GM12872 (cell line): ENCODE data around the gene ASIC4.

Experiments used
- TF ChIP-seq, protein P1 (sequence below): IDR thresholded peaks from 3 replicates; pipeline ENCODE4 v1.5.1; 2011; ENCODE audit warnings: low read depth, mild to moderate bottlenecking, low read length, moderate library complexity; ENCODE audit not compliant: insufficient read depth

The ASIC4 gene

DNA sequence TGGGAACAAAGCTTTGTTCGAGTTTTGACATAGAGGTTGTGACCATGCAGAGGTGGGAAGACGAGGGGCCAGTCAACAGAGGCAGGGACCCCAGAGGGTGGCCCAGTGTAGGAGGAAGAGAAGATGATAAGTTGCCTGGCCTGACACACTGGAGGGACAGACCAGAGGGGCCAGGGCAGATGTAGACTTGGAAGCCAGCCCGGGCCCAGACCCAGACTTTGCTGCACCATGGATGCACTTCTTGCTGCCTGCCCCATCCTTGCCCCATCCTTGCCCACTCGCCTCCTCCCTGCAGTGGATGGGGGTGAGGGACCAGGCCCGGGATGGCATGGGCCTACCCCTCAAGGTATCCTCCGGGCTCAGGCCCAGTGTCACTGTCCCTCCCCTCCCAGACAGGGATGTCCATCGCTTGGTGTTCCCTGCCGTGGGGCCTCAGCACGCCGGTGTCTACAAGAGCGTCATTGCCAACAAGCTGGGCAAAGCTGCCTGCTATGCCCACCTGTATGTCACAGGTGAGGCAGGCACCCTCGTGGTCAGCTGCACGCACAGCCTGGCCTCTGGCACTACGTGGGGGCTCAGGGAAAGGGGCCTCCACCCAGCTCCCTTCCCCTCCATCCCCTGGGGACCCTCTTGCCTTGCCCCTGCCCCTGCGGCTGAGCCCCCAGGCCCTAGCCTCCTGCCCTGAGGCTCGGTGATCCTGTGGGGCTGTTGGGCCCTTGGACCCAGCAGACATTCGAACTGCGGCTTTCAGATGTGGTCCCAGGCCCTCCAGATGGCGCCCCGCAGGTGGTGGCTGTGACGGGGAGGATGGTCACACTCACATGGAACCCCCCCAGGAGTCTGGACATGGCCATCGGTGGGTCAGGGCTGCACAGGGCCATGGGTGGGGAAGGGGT, 42.6 kb upstream of the ASIC4 start:
- TF ChIP-seq, protein P1, sequence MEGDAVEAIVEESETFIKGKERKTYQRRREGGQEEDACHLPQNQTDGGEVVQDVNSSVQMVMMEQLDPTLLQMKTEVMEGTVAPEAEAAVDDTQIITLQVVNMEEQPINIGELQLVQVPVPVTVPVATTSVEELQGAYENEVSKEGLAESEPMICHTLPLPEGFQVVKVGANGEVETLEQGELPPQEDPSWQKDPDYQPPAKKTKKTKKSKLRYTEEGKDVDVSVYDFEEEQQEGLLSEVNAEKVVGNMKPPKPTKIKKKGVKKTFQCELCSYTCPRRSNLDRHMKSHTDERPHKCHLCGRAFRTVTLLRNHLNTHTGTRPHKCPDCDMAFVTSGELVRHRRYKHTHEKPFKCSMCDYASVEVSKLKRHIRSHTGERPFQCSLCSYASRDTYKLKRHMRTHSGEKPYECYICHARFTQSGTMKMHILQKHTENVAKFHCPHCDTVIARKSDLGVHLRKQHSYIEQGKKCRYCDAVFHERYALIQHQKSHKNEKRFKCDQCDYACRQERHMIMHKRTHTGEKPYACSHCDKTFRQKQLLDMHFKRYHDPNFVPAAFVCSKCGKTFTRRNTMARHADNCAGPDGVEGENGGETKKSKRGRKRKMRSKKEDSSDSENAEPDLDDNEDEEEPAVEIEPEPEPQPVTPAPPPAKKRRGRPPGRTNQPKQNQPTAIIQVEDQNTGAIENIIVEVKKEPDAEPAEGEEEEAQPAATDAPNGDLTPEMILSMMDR, result no peak

DNA sequence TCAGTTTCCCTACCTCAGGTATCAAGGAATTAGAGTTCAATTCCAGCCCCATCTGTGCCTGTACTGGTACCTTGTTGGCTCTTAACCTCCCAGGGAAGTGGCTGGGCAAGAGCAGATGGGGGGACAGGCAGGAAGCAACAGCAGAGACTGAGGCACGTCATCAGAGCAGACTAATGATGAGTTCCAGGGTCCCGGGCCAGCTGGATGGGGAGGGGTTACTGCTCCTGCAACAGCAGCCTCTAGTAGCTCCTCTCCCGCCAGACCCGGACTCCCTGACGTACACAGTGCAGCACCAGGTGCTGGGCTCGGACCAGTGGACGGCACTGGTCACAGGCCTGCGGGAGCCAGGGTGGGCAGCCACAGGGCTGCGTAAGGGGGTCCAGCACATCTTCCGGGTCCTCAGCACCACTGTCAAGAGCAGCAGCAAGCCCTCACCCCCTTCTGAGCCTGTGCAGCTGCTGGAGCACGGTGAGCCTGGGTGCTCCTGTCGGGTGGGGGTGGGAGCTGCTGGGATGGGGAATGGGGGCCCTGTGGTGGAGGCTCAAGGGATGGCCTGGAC, 41.6 kb upstream of the ASIC4 start:
- TF ChIP-seq, protein P1, result no peak

DNA sequence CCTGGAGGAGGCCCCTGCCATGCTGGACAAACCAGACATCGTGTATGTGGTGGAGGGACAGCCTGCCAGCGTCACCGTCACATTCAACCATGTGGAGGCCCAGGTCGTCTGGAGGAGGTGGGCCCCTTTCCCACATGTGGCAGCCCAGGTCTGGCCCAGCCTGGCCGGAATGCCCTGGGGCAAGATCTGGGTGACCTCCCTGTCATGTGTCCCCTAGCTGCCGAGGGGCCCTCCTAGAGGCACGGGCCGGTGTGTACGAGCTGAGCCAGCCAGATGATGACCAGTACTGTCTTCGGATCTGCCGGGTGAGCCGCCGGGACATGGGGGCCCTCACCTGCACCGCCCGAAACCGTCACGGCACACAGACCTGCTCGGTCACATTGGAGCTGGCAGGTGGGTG, 40.8 kb upstream of the ASIC4 start:
- TF ChIP-seq, protein P1, result no peak

DNA sequence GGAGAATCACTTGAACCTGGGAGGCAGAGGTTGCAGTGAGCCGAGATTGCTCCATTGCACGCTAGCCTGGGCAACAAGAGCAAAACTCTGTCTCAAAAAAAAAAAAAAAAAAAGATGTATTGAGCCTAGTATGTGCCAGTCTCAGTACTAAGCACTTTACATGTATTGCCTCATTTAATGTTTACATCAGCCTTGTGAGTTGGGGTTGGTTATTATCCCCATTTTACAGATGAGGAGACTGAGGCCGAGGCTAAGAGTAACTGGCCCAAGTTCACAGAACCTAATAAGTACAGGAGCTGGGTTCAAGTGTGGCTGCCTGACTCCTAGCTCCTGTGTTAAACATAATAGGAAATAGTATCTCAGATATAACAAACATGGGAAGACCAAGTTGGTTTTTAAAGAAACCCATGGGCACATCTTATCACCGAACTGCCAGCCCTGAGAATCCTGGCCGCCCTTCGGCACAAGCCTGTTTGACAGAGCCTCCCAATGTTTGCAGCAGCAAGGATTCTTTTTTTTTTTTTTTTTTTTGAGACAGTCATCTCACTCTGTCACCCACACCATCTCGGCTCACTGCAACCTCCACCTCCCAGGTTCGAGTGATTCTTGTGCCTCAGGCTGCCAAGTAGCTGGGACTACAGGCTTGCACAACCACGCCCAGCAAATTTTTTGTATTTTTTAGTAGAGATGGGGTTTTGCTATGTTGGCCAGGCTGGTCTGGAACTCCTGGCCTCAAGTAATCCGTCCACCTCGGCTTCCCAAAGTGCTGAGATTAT, 39.8 kb upstream of the ASIC4 start:
- TF ChIP-seq, protein P1, result no peak

DNA sequence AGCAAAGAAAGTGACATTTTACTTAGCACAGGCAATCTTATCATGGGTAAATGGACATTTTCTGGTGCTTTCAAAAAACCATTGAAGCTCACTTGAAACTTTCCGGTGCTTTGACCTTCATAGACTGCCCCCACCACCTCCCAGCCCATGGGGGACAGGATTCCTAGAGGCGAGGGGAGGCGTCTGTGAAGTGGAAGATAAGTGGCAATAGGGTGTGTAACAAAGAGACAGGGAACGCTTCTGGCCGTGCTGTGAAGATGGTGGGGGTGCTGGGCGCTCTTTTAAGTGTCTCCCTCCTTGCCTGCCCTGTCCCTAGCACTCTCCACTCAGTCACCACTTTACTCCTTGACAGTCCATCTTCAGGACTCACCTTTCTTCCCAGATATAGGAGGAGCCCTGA, 39.0 kb upstream of the ASIC4 start:
- TF ChIP-seq, protein P1, result no peak

DNA sequence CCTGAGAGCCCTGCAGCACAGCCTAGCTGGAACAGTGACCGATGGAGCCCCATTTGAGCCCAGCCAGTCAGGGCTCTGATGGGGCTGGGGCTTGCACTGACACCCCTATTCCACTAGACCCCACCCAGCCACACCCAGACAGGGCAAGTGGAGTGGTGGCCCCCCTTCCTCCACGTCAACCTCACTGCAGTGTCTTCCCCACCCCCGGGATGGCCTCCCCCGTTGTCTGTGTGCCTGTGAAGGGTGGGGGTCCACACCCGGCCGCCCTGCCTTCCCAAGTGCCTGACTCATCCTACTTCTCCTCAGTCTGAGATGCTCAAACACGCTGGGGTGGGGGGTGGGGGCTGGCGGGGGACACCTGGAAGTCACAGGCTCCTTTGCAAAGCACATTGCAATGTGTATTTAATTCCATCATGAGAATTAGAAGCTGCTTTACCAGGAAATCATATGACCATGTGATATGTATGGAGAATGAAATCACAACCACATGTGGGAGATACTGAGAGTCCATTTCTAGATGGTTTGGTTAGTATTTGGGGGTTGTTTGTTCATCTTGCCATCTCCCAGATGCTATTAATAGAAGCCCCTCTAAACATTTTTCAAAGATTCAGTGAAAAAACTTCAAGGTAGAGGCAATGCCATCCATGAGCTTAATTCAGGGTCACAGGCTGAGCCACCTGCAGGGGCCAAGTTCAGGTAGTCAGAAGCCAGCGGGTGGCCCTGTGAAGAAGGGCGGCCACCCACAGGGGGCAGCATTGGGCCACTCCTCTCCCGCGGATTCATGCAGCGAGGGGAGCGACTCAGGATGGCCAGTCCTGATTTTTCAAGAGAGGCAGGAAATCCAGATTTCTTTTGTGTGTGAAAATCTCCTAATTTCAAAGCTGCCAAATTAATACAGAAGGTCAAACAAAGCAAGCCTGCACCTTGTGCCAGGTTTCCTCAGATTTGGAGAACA, 38.3 kb upstream of the ASIC4 start:
- TF ChIP-seq, protein P1, result peak; percentile 89
